HG02870 (cell line): ENCODE results near the gene SCNN1A.
"Not testable (repeated sequence)": the region's sequence is repeated elsewhere in the genome, so short reads cannot be mapped to it uniquely, and the experiment has no call there.

Experiments
- ATAC-seq: cut with Tn5 transposase; IDR thresholded peaks from one replicate; pipeline ENCODE4 v1.9.1; 2021; ENCODE audit warnings: mild to moderate bottlenecking, moderate library complexity; ENCODE audit not compliant: unreplicated experiment

SCNN1A gene

GRCh38 chr12:6351622-6352021 is 23.7 kb downstream of the SCNN1A start:
- ATAC-seq = no peak

GRCh38 chr12:6347367-6348338 is 27.7 kb downstream of the SCNN1A start:
- ATAC-seq = no peak

GRCh38 chr12:6346942-6347341 is 28.4 kb downstream of the SCNN1A start:
- ATAC-seq = no peak

- no peak for ATAC-seq
Observed at GRCh38 chr12:6346235-6346832, 29.0 kb downstream of the SCNN1A start.

- ATAC-seq = no peak
Observed at GRCh38 chr12:6345319-6346091, 29.9 kb downstream of the SCNN1A start.

- ATAC-seq = not testable (repeated sequence)
Observed at GRCh38 chr12:6344101-6344660, 31.2 kb downstream of the SCNN1A start.

GRCh38 chr12:6343518-6343917 is 31.8 kb downstream of the SCNN1A start:
- no peak for ATAC-seq

- no peak for ATAC-seq
Observed at GRCh38 chr12:6342140-6342889, 33.0 kb downstream of the SCNN1A start.

GRCh38 chr12:6341417-6342139 is 33.8 kb downstream of the SCNN1A start, which contains the start of gene TNFRSF1A:
Gene TNFRSF1A, minus strand, starts transcription at chr12:6342076. Its CDS starts 262 bp downstream, at chr12:6341814.
- ATAC-seq = no peak

- no peak for ATAC-seq
Observed at GRCh38 chr12:6340745-6341416, 34.5 kb downstream of the SCNN1A start.

GRCh38 chr12:6340032-6340638 is 35.2 kb downstream of the SCNN1A start:
- ATAC-seq = no peak

GRCh38 chr12:6338955-6339354 is 36.4 kb downstream of the SCNN1A start:
- no peak for ATAC-seq

- ATAC-seq = not testable (repeated sequence)
Observed at GRCh38 chr12:6338536-6338935, 36.8 kb downstream of the SCNN1A start.

GRCh38 chr12:6337958-6338433 is 37.4 kb downstream of the SCNN1A start:
- ATAC-seq = no peak

- no peak for ATAC-seq
Observed at GRCh38 chr12:6336889-6337853, 38.2 kb downstream of the SCNN1A start.

GRCh38 chr12:6336079-6336888 is 39.1 kb downstream of the SCNN1A start:
- ATAC-seq = no peak
